Body of pancreas (tissue), 4 donors: ENCODE results near the gene ABCB11. TPM values are rescaled to one million over a fixed set of nuclear protein-coding genes. Genes with fewer than 3 reads are reported as not detected.

ENCODE experiments used
- ATAC-seq: fragments of 150-250 bp; one replicate; pipeline ENCODE4 v1.9.1; 2016
- DNase-seq, 4 donors: peaks; one replicate each; pipeline ENCODE4 v3.0.0-alpha.2; 2019
- H3K27ac ChIP-seq, 4 donors: fragments of 200-600 bp; sonication (generic); 1 replicate in 3 of 4; 2 replicates in 1 of 4; pipeline versions ENCODE4 v1.5.1 to v1.6.1; 2016 to 2019; ENCODE audit warnings: mild to moderate bottlenecking in 1 of 4, mixed read lengths in 1 of 4, moderate library complexity in 1 of 4
- H3K27me3 ChIP-seq, 2 donors: fragments of 200-600 bp; sonication (generic); one replicate each; pipeline ENCODE4 v1.6.0; 2016; ENCODE audit warnings: mild to moderate bottlenecking in 1 of 2
- H3K36me3 ChIP-seq, 2 donors: fragments of 200-600 bp; sonication (generic); replicated peaks in 1 of 2; 2 replicates each; pipeline ENCODE4 v1.5.1; 2016; ENCODE audit warnings: low read depth in 2 of 2; ENCODE audit not compliant: insufficient read depth in 1 of 2
- H3K4me1 ChIP-seq: fragments of 200-600 bp; sonication (generic); one replicate; pipeline ENCODE4 v1.6.0; 2016
- H3K4me3 ChIP-seq, 2 donors: fragments of 200-600 bp; sonication (generic); 1 replicate in 1 of 2; 2 replicates in 1 of 2; pipeline ENCODE4 v1.5.1; 2016 to 2019
- H3K9me3 ChIP-seq, 3 donors: fragments of 200-600 bp; sonication (generic); 1 replicate in 2 of 3; 2 replicates in 1 of 3; pipeline ENCODE4 v1.5.1; 2016
- POLR2A ChIP-seq, 3 donors: fragments of 450-650 bp; IDR thresholded peaks; one replicate each; pipeline ENCODE4 v1.6.1; 2016; ENCODE audit warnings: antibody characterized with exemption in 3 of 3, mild to moderate bottlenecking in 2 of 3
- WGBS, 2 donors: methylation state at CpG; one replicate each; pipeline ENCODE4 v1.1.5; 2017; 5-methylcytosine and 5-hydroxymethylcytosine counted together
- intact Hi-C: fragments of 100-400 bp; cut with DNase I; formaldehyde crosslinking; loops from one replicate; pipeline ENCODE4 v1.15.1; 2023
- total RNA-seq, 2 donors: library from RNA; depleted of rRNA; stranded (reverse); fragments of >200 nt; gene quantifications; one replicate each; pipeline ENCODE4 v1.1.0, GENCODE V29; 2016
- TF ChIP-seq, protein P1 (sequence below), 7 experiments: fragments of 450-650 bp in 4 of 7; fragments of 200-600 bp in 3 of 7; sonication (generic) in 3 of 7; IDR thresholded peaks; one replicate each; pipeline ENCODE4 v1.5.1; 2016 to 2019; ENCODE audit warnings: antibody characterized with exemption in 7 of 7

The ABCB11 gene
- total RNA-seq, 2 donors from 2014 or later, result 0.33 TPM; not detected in 1

DNA sequence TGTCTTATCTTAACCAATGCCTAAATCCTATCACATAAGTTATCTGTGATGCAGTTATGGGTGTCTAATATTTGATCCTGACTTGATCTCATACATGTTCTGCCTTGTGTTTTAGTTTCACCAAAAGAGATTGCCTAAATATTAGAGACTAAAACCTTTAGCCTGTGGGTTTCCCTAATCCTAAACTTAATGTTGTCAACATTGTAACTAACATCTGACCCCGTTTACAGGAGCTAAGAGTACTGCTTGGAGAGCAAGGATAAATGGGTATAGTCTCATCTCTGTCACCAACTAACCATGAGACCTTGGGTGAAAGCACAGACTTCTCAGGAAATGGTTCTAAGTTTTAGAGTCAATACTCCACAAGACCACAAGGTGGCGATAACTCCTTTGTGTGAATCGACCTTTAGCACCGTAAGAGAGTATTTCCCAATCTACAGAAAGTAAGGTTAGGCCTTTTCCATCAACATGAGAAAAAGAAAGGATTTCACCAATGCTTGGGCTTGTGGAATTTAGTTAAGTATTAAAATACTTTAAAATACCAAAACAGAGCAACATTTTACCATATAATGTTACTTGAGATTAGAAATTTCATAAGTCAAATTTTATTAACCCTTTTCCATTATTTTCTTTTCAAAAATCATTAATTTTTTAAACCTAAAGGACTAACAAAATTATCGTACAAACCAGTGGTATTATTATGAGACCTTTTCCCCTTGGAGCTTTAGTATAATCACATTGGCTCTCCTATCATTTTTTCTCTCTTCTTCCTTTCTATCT, 69.5 kb downstream of the ABCB11 start:
- TF ChIP-seq POLR2A (IDR thresholded peaks at IDR 0.05), result no peak
- TF ChIP-seq, protein P1, sequence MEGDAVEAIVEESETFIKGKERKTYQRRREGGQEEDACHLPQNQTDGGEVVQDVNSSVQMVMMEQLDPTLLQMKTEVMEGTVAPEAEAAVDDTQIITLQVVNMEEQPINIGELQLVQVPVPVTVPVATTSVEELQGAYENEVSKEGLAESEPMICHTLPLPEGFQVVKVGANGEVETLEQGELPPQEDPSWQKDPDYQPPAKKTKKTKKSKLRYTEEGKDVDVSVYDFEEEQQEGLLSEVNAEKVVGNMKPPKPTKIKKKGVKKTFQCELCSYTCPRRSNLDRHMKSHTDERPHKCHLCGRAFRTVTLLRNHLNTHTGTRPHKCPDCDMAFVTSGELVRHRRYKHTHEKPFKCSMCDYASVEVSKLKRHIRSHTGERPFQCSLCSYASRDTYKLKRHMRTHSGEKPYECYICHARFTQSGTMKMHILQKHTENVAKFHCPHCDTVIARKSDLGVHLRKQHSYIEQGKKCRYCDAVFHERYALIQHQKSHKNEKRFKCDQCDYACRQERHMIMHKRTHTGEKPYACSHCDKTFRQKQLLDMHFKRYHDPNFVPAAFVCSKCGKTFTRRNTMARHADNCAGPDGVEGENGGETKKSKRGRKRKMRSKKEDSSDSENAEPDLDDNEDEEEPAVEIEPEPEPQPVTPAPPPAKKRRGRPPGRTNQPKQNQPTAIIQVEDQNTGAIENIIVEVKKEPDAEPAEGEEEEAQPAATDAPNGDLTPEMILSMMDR (IDR thresholded peaks at IDR 0.05), result peak; percentile 72 to 90 (median 84)
- ATAC-seq (peak; percentile 97), DNase-seq (peak; percentile 9 to 67 (median 48))
- Histone ChIP-seq H3K9me3 (no peaks in the 10 kb centered on the region), H3K36me3 (no peaks in the 10 kb centered on the region), H3K4me1 (no peaks in the 10 kb centered on the region), H3K27ac (no peak overlapping the region), H3K27me3 (no peaks in the 10 kb centered on the region), H3K4me3 (no peak overlapping the region)
- WGBS, 2 donors, result 9 to 10% methylated on average over 5 of the region's 5 CpGs
- intact Hi-C loops, result no loop called here

DNA sequence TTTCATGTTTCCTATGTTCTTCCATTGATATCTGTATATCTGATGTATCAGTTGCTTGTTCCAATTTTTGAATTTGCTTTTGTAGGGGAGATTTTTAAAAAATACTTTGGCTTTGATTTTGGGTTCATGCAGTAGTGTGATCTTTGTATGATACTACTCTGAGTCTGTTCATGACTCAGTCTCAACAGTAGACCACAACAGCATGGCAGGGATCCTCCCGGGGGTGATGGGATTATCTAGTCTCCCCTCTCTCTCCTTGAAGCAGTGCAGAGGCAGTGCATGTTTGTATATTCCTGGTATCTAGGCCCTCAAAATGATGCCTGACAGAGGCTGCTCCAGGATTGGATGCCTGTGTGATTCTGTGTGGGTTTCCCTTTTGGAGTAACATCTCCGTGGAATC, 74.7 kb downstream of the ABCB11 start:
- TF ChIP-seq POLR2A (IDR thresholded peaks at IDR 0.05), result no peak
- TF ChIP-seq, protein P1 (IDR thresholded peaks at IDR 0.05), result no peak

DNA sequence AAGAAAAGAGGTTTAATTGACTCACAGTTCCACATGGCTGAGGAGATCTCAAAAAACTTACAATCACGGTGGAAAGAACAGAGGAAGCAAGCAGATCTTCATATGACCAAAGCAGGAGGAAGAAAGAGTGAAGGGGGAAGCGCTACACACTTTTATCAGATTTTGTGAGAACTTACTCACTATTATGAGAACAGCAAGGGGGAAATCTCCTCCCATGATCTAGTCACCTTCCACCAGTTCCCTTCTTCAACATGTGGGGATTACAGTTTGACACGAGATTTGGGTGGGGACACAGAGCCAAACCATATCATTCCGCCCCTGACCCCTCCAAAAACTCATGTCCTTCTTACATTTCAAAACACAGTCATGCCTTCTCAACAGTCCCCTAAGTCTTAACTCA, 75.8 kb downstream of the ABCB11 start:
- no peak for TF ChIP-seq POLR2A (IDR thresholded peaks at IDR 0.05)
- TF ChIP-seq, protein P1 (IDR thresholded peaks at IDR 0.05), result no peak
- H3K27ac ChIP-seq, result no peak overlapping the region
- no peaks in the 10 kb centered on the region for H3K27me3 ChIP-seq
- H3K9me3 ChIP-seq, result no peaks in the 10 kb centered on the region
- no peak overlapping the region for H3K4me3 ChIP-seq
- 78 to 80% methylated on average over 4 of the region's 4 CpGs for WGBS, 2 donors
- H3K36me3 ChIP-seq, result no peaks in the 10 kb centered on the region
- H3K4me1 ChIP-seq, result no peaks in the 10 kb centered on the region
- no peak for DNase-seq
- intact Hi-C loops, result no loop called here
- ATAC-seq, result no peak

More for the DNA sequence above, 74.7 kb downstream of the ABCB11 start:
- Histone ChIP-seq H3K4me3 (no peak overlapping the region), H3K9me3 (no peaks in the 10 kb centered on the region), H3K27ac (no peak overlapping the region), H3K4me1 (no peaks in the 10 kb centered on the region), H3K27me3 (no peaks in the 10 kb centered on the region), H3K36me3 (no peaks in the 10 kb centered on the region)
- ATAC-seq (no peak), DNase-seq (no peak)
- intact Hi-C loops, result no loop called here
- 73 to 85% methylated on average over 2 of the region's 2 CpGs for WGBS, 2 donors

DNA sequence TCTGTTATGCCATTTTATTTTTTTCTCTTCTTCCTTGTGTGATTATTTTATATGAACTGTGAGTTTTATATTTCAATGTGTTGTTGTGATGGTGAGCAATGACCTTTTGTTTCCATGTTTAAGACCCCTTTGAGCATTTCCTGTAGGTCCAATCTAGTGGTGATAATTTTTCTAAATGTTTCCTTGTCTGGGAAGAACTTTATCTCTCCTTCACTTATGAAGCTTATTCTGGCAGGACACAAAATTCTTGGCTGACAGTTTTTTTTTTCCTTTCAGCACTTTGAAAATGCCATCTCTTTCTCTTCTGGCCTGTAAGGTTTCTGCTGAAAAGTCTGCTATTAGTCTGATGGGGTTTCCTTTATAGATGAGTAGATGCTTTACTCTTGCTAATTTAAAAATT, 76.9 kb downstream of the ABCB11 start:
- ATAC-seq (no peak), DNase-seq (no peak)
- TF ChIP-seq, protein P1 (IDR thresholded peaks at IDR 0.05), result no peak
- TF ChIP-seq POLR2A (IDR thresholded peaks at IDR 0.05), result no peak
- H3K36me3 ChIP-seq, result no peaks in the 10 kb centered on the region
- no peaks in the 10 kb centered on the region for H3K4me1 ChIP-seq
- no peak overlapping the region for H3K27ac ChIP-seq
- H3K27me3 ChIP-seq, result no peaks in the 10 kb centered on the region
- no peak overlapping the region for H3K4me3 ChIP-seq
- H3K9me3 ChIP-seq, result no peaks in the 10 kb centered on the region
- intact Hi-C loops, result no loop called here

DNA sequence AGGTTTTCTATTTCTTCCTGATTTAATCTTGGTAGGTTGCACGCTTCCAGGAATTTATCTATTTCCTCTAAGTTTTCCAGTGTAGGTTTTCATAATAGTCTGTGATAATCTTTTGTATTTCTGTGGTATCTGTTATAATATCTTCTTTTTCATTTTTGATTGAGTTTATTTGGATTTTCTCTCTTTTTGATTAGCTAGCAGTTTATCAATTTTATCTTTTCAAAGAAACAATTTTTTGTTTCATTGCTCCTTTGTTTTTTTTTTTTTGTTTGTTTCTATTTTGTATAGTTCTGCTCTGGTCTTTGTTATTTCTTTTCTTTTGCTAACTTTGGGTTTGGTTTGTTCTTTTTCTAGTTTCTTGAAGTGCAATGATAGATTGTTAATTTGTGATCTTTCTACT, 78.7 kb downstream of the ABCB11 start:
- WGBS, 2 donors, result 70% methylated on average over 1 of the region's 1 CpG
- no peak overlapping the region for H3K4me3 ChIP-seq
- DNase-seq (no peak), ATAC-seq (no peak)
- no peak overlapping the region for H3K27ac ChIP-seq
- no peaks in the 10 kb centered on the region for H3K36me3 ChIP-seq
- TF ChIP-seq POLR2A (IDR thresholded peaks at IDR 0.05), result no peak
- TF ChIP-seq, protein P1 (IDR thresholded peaks at IDR 0.05), result no peak
- intact Hi-C loops, result no loop called here
- H3K4me1 ChIP-seq, result no peaks in the 10 kb centered on the region
- H3K9me3 ChIP-seq, result no peaks in the 10 kb centered on the region
- H3K27me3 ChIP-seq, result no peaks in the 10 kb centered on the region
